ENCODE measurements around the gene PDCD2L.

DNA sequence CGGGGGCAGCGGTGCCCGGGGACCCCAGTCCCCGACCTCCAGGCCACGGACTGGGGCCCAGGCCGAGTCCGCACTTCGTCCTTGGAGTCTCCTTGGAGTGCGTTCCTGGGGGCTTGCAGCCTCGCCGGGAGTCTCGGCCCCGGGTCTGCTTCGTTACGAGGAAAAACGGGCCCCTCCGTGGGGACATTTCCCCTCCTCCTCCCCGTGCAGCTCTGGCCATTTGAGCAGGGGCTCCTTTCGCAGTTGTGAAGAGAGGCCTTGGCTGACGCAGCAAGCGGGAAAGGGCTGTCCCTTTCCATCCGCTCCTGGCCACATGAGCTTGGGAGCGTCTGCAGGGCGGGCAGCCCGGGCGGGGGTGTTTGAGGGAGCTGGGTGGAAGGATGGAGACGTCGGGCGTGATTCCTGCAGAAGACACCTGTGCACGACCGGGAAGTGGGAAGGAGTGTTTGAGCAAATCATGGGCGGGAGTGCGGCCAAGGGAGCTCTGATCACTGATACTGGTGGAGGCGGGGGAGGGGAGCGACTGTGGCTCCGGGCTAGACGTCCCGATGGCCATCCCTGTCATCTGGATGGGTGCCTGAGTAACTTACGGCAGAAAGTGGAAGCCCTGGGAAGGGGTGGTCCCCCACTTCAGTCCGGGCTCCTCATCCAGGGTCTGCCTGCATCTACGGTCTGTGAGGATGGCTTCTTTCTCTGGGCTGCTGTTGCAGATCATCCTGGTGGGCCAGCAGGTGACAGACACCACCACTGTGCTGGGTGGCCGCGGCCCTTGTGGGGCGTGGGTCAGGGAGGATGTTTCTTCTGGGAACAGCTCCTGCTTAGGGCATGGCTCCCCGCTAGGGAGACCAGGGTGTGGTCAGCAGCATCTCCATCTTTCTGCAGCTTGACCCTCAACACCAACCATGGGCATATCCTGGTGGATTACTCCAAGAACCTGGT is 38.5 kb upstream of the PDCD2L start:
- no peak for TF ChIP-seq FEZF1 (tag by site-specific recombination; IDR thresholded peaks at IDR 0.05)
- no peak for TF ChIP-seq ZNF138 (tag by site-specific recombination; IDR thresholded peaks at IDR 0.05; ENCODE audit: borderline replicate concordance)
- TF ChIP-seq, protein P1, sequence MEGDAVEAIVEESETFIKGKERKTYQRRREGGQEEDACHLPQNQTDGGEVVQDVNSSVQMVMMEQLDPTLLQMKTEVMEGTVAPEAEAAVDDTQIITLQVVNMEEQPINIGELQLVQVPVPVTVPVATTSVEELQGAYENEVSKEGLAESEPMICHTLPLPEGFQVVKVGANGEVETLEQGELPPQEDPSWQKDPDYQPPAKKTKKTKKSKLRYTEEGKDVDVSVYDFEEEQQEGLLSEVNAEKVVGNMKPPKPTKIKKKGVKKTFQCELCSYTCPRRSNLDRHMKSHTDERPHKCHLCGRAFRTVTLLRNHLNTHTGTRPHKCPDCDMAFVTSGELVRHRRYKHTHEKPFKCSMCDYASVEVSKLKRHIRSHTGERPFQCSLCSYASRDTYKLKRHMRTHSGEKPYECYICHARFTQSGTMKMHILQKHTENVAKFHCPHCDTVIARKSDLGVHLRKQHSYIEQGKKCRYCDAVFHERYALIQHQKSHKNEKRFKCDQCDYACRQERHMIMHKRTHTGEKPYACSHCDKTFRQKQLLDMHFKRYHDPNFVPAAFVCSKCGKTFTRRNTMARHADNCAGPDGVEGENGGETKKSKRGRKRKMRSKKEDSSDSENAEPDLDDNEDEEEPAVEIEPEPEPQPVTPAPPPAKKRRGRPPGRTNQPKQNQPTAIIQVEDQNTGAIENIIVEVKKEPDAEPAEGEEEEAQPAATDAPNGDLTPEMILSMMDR (tag by site-specific recombination; IDR thresholded peaks at IDR 0.05): no peak; the same call in 1 of the 2 replicates
- TF ChIP-seq ZNF274 (IDR thresholded peaks at IDR 0.05; ENCODE audit: low read length): no peak
- no peak for TF ChIP-seq ZNF274 (tag by site-specific recombination; IDR thresholded peaks at IDR 0.05; ENCODE audit: borderline replicate concordance)
- TF ChIP-seq, protein P2, sequence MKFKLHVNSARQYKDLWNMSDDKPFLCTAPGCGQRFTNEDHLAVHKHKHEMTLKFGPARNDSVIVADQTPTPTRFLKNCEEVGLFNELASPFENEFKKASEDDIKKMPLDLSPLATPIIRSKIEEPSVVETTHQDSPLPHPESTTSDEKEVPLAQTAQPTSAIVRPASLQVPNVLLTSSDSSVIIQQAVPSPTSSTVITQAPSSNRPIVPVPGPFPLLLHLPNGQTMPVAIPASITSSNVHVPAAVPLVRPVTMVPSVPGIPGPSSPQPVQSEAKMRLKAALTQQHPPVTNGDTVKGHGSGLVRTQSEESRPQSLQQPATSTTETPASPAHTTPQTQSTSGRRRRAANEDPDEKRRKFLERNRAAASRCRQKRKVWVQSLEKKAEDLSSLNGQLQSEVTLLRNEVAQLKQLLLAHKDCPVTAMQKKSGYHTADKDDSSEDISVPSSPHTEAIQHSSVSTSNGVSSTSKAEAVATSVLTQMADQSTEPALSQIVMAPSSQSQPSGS (tag by site-specific recombination; IDR thresholded peaks at IDR 0.05; ENCODE audit: low read depth): no peak
- TF ChIP-seq ZNF350 (tag by site-specific recombination; IDR thresholded peaks at IDR 0.05): no peak
- TF ChIP-seq ZNF121 (tag by site-specific recombination; IDR thresholded peaks at IDR 0.05): no peak
